K562 (cell line): ENCODE measurements around the gene METTL23. TPM values are rescaled to one million over a fixed set of nuclear protein-coding genes. Genes with fewer than 3 reads are reported as not detected.

Experiments used
- CBX3 ChIP-seq, 2 experiments: IDR thresholded peaks; 1 replicate in 1 of 2; 2 replicates in 1 of 2; pipeline ENCODE4 v1.6.1; 2012; ENCODE audit warnings: inconsistent platforms in 2 of 2, low read length in 2 of 2, borderline replicate concordance in 1 of 2, control low read depth in 1 of 2
- CTBP1 ChIP-seq: fragments of 450-650 bp; IDR thresholded peaks from 2 replicates; pipeline ENCODE4 v1.6.1; 2016; ENCODE audit warnings: borderline replicate concordance
- GABPB2 ChIP-seq: fragments of 250-450 bp; sonication (Bioruptor Pico); conservative IDR thresholded peaks from 2 replicates; pipeline ENCODE4 v1.5.1; 2021; ENCODE audit warnings: mild to moderate bottlenecking
- MTA3 ChIP-seq: fragments of 450-650 bp; formaldehyde crosslinking; IDR thresholded peaks from 2 replicates; pipeline ENCODE4 v1.6.1; 2017; ENCODE audit warnings: mild to moderate bottlenecking, borderline replicate concordance
- NRF1 ChIP-seq, 2 experiments: fragments of 450-650 bp; IDR thresholded peaks in 1 of 2; conservative IDR thresholded peaks in 1 of 2; 2 replicates each; pipeline ENCODE4 v1.6.1; 2014; ENCODE audit warnings: mild to moderate bottlenecking in 2 of 2
- TBL1XR1 ChIP-seq, 2 experiments: IDR thresholded peaks; 2 replicates each; pipeline ENCODE4 v1.6.1; 2012; ENCODE audit warnings: improper control_type of control experiment in 2 of 2, low read length in 2 of 2, mild to moderate bottlenecking in 1 of 2
- TOE1 ChIP-seq, 2 experiments: fragments of 450-650 bp in 1 of 2; sonication (generic) in 1 of 2; formaldehyde crosslinking in 1 of 2; IDR thresholded peaks; 2 replicates each; pipeline versions ENCODE4 v1.7.1 to v1.8.0; 2016 to 2022; ENCODE audit warnings: borderline replicate concordance in 2 of 2, mild to moderate bottlenecking in 2 of 2, antibody characterized with exemption in 1 of 2, inconsistent platforms in 1 of 2, low read depth in 1 of 2, missing genetic modification reagents in 1 of 2, moderate library complexity in 1 of 2
- ZBTB8A ChIP-seq: fragments of 450-650 bp; IDR thresholded peaks from 2 replicates; pipeline ENCODE4 v1.6.1; 2018; ENCODE audit warnings: mild to moderate bottlenecking, moderate library complexity; ENCODE audit not compliant: partially characterized antibody
- ZNF507 ChIP-seq: conservative IDR thresholded peaks from 2 replicates; pipeline ENCODE4 v1.6.1; 2017; ENCODE audit warnings: missing genetic modification characterization, missing compliant biosample characterization
- ZNF561 ChIP-seq: fragments of 450-650 bp; formaldehyde crosslinking; conservative IDR thresholded peaks from 2 replicates; pipeline ENCODE4 v1.4.0; 2020; ENCODE audit warnings: mild to moderate bottlenecking, moderate library complexity
- ZNF75A ChIP-seq: fragments of 450-650 bp; formaldehyde crosslinking; IDR thresholded peaks from 2 replicates; pipeline ENCODE4 v1.4.0; 2020; ENCODE audit warnings: mild to moderate bottlenecking
- polyA plus RNA-seq, 8 experiments: library from polyadenylated mRNA; depleted of rRNA in 4 of 8; stranded (reverse) in 5 of 8; unstranded in 3 of 8; fragments of >200 nt; fragmentation: Nextera tagmentation in 2 of 8; fragmentation: Illumina TruSeq in 1 of 8; extraction: Ambion mirVana in 2 of 8; extraction: Trizol in 1 of 8; gene quantifications; 2 replicates each; pipeline versions ENCODE4 v1.2.1 to v1.2.3, GENCODE V29; 2011 to 2014; ENCODE audit warnings: inconsistent platforms in 1 of 8, missing spikeins in 1 of 8
- total RNA-seq, 7 experiments: library from RNA; depleted of rRNA in 6 of 7; stranded (reverse); fragments of >200 nt in 6 of 7; fragmentation: Illumina TruSeq in 2 of 7; extraction: Trizol in 2 of 7; gene quantifications; 2 replicates each; pipeline versions ENCODE4 v1.2.1 to v1.2.3, GENCODE V29; 2011 to 2021; ENCODE audit warnings: low replicate concordance in 1 of 7
- TF ChIP-seq, protein P1 (sequence below): fragments of 450-650 bp; formaldehyde crosslinking; IDR thresholded peaks from 2 replicates; pipeline ENCODE4 v1.4.0; 2020; ENCODE audit warnings: mild to moderate bottlenecking, moderate library complexity
- TF ChIP-seq, protein P2 (sequence below): fragments of 250-450 bp; sonication (Bioruptor Pico); IDR thresholded peaks from 2 replicates; pipeline ENCODE4 v1.9.0; 2021; ENCODE audit warnings: mild to moderate bottlenecking, inconsistent platforms
- TF ChIP-seq, protein P3 (sequence below): fragments of 200-800 bp; sonication (Bioruptor generic); IDR thresholded peaks from 2 replicates; pipeline ENCODE4 v1.6.1; 2017; ENCODE audit warnings: missing genetic modification characterization, missing compliant biosample characterization

METTL23 gene
- total and polyA plus RNA-seq, 9 of the 15 experiments (the other 6 are each of a cell fraction or from before 2014, with no cell fraction given): 29.4 to 67.3 (median 41.6) TPM

DNA sequence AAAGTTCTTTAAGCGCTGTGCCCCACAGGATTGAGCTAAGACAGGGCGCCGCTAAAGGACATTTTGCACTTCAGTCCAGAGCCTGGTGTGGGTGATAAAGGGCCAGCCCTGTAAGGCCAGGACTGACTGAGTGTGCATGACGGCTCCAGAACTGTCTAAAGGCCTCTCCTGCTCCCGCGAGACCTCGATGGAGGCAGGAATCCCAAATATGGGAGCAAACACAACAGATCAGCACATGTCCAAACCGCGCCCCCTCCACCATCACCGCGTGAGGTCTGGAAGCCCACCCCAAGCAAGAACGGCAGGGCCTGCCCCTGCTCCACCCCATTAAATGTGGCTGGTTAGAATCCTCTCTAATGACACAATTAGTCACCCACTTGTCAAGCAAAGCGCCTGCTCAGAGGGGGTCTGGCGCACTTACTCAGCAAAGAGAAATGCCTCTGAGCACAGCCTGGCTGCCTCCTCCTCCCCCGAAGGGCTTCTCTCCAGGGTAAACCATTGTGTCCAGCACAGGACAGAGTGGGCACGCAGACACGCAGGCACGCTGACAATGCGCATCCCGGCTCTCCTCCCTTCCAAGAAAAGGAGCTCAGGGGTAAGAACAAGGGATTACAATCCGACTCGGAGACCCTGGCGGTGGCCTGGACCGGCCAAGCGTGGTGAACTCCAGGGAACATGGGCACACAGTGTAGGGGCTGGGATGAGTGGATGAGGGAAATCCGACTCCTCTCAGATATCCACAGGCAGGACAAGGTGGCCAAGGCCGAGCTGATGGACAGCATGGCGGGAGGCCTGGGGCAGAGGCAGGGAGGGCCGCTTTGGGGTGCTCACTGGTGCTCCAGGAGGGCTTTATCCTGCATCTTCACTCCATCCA lies 17.3 kb upstream of the METTL23 start (continued):
- no peak for TF ChIP-seq ZNF75A
- TF ChIP-seq ZNF507 (tag): no peak
- TF ChIP-seq, protein P1, sequence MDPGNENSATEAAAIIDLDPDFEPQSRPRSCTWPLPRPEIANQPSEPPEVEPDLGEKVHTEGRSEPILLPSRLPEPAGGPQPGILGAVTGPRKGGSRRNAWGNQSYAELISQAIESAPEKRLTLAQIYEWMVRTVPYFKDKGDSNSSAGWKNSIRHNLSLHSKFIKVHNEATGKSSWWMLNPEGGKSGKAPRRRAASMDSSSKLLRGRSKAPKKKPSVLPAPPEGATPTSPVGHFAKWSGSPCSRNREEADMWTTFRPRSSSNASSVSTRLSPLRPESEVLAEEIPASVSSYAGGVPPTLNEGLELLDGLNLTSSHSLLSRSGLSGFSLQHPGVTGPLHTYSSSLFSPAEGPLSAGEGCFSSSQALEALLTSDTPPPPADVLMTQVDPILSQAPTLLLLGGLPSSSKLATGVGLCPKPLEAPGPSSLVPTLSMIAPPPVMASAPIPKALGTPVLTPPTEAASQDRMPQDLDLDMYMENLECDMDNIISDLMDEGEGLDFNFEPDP (CRISPR knock-in tag): no peak
- TF ChIP-seq, protein P2, sequence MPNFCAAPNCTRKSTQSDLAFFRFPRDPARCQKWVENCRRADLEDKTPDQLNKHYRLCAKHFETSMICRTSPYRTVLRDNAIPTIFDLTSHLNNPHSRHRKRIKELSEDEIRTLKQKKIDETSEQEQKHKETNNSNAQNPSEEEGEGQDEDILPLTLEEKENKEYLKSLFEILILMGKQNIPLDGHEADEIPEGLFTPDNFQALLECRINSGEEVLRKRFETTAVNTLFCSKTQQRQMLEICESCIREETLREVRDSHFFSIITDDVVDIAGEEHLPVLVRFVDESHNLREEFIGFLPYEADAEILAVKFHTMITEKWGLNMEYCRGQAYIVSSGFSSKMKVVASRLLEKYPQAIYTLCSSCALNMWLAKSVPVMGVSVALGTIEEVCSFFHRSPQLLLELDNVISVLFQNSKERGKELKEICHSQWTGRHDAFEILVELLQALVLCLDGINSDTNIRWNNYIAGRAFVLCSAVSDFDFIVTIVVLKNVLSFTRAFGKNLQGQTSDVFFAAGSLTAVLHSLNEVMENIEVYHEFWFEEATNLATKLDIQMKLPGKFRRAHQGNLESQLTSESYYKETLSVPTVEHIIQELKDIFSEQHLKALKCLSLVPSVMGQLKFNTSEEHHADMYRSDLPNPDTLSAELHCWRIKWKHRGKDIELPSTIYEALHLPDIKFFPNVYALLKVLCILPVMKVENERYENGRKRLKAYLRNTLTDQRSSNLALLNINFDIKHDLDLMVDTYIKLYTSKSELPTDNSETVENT (CRISPR knock-in tag): no peak
- no peak for TF ChIP-seq CTBP1
- TF ChIP-seq TBL1XR1 (IDR thresholded peaks at IDR 0.05; ENCODE audit: low read length in 2 of 2): no peak
- no peak for TF ChIP-seq ZBTB8A
- no peak for TF ChIP-seq ZNF561 (CRISPR knock-in tag)
- TF ChIP-seq MTA3: no peak
- no peak for TF ChIP-seq CBX3 (IDR thresholded peaks at IDR 0.05; ENCODE audit: borderline replicate concordance in 1 of 2, low read length in 2 of 2)
- peak; percentile 60 to 70 for TF ChIP-seq NRF1 (conservative IDR thresholded peaks at IDR 0.05 in 1 of 2, IDR thresholded peaks at IDR 0.05 in 1 of 2)
- no peak for TF ChIP-seq GABPB2 (CRISPR knock-in tag)
- no peak for TF ChIP-seq TOE1 (IDR thresholded peaks at IDR 0.05; ENCODE audit: borderline replicate concordance)
- TF ChIP-seq TOE1 (CRISPR knock-in tag; IDR thresholded peaks at IDR 0.05; ENCODE audit: borderline replicate concordance, low read depth): no peak
- TF ChIP-seq, protein P3, sequence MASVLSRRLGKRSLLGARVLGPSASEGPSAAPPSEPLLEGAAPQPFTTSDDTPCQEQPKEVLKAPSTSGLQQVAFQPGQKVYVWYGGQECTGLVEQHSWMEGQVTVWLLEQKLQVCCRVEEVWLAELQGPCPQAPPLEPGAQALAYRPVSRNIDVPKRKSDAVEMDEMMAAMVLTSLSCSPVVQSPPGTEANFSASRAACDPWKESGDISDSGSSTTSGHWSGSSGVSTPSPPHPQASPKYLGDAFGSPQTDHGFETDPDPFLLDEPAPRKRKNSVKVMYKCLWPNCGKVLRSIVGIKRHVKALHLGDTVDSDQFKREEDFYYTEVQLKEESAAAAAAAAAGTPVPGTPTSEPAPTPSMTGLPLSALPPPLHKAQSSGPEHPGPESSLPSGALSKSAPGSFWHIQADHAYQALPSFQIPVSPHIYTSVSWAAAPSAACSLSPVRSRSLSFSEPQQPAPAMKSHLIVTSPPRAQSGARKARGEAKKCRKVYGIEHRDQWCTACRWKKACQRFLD (CRISPR knock-in tag): no peak
